Measurements from ENCODE around the gene KRTAP2-3.
"Not testable (repeated sequence)": the region's sequence is repeated elsewhere in the genome, so short reads cannot be mapped to it uniquely, and the experiment has no call there.

KRTAP2-3 gene

DNA sequence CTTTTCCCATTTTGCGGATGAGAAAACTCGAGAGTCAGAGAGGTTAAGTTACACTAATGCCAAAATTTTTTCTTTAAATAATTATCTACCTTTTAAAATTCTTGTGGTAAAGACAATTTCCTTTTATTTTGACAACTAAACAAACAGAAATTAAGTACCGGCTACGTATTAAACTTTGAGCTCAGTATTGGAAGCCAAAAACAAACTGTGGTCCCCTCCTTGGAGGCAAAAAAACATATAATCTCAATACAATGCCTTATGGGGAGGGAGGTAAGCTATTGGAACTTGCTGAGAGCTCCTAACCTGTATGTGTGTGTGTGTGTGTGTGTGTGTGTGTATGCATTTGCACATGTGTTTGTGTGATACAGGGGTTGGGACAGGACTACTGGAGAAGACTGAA, 3.5 kb upstream of the KRTAP2-3 start:
- Histone ChIP-seq H3K9ac (ENCODE audit: low read length) (no peak overlapping the region), H3K4me1 (ENCODE audit: insufficient read depth, low read length, severe bottlenecking) (no peaks in the 10 kb centered on the region), H3K27me3 (ENCODE audit: insufficient read depth, low read length) (no peaks in the 10 kb centered on the region), H3K4me3 (ENCODE audit: low read depth, low read length, poor library complexity, severe bottlenecking) (no peak overlapping the region), H3F3A (ENCODE audit: insufficient read depth, low read length) (no peaks in the 10 kb centered on the region), H3K27ac (ENCODE audit: low read depth, low read length, poor library complexity, severe bottlenecking) (no peak overlapping the region), H2AFZ (ENCODE audit: low read length) (no peak overlapping the region), H3K79me2 (ENCODE audit: insufficient read depth, low read length) (no peaks in the 10 kb centered on the region), H3K9me3 (ENCODE audit: low read length) (no peaks in the 10 kb centered on the region), H3K9me2 (ENCODE audit: low read depth, low read length) (no peaks in the 10 kb centered on the region), H3K36me3 (ENCODE audit: insufficient read depth, low read length) (no peaks in the 10 kb centered on the region), H4K20me1 (ENCODE audit: insufficient read depth, low read length) (no peaks in the 10 kb centered on the region), H3K4me2 (ENCODE audit: low read length) (no peak overlapping the region)
- TF ChIP-seq, protein P1, sequence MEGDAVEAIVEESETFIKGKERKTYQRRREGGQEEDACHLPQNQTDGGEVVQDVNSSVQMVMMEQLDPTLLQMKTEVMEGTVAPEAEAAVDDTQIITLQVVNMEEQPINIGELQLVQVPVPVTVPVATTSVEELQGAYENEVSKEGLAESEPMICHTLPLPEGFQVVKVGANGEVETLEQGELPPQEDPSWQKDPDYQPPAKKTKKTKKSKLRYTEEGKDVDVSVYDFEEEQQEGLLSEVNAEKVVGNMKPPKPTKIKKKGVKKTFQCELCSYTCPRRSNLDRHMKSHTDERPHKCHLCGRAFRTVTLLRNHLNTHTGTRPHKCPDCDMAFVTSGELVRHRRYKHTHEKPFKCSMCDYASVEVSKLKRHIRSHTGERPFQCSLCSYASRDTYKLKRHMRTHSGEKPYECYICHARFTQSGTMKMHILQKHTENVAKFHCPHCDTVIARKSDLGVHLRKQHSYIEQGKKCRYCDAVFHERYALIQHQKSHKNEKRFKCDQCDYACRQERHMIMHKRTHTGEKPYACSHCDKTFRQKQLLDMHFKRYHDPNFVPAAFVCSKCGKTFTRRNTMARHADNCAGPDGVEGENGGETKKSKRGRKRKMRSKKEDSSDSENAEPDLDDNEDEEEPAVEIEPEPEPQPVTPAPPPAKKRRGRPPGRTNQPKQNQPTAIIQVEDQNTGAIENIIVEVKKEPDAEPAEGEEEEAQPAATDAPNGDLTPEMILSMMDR (IDR thresholded peaks at IDR 0.05; ENCODE audit: low read length) = no peak
- no peak for TF ChIP-seq EZH2 (IDR thresholded peaks at IDR 0.05; ENCODE audit: borderline replicate concordance, low read length)

DNA sequence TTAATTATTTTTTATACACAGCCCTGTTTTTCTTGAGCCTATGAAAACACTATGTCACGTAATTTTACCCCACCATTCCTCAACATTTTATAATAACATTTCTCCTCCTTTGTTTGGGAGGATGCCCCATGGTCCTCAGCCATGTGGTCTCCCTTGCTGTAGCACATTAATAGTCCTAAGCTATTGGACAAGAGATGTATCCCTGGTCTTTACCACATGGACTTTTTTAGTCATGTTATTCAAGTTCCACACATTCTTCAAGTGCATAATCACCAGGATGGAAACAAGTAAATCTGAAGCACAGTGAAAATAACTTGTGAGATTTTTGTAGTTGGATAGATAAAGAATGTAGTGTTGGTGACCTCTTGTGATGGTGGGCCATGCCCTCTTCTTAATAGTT, 2.0 kb upstream of the KRTAP2-3 start:
- no peak overlapping the region for H3K27ac ChIP-seq (ENCODE audit: low read depth, low read length, poor library complexity, severe bottlenecking)
- no peak overlapping the region for H2AFZ ChIP-seq (ENCODE audit: low read length)
- no peaks in the 10 kb centered on the region for H3K4me1 ChIP-seq (ENCODE audit: insufficient read depth, low read length, severe bottlenecking)
- no peak overlapping the region for H3K9ac ChIP-seq (ENCODE audit: low read length)
- no peaks in the 10 kb centered on the region for H3K27me3 ChIP-seq (ENCODE audit: insufficient read depth, low read length)
- no peak overlapping the region for H3K4me3 ChIP-seq (ENCODE audit: low read depth, low read length, poor library complexity, severe bottlenecking)
- H4K20me1 ChIP-seq (ENCODE audit: insufficient read depth, low read length) = no peaks in the 10 kb centered on the region
- H3K36me3 ChIP-seq (ENCODE audit: insufficient read depth, low read length) = no peaks in the 10 kb centered on the region
- no peak overlapping the region for H3K4me2 ChIP-seq (ENCODE audit: low read length)
- H3K9me2 ChIP-seq (ENCODE audit: low read depth, low read length) = no peaks in the 10 kb centered on the region
- no peaks in the 10 kb centered on the region for H3K9me3 ChIP-seq (ENCODE audit: low read length)
- no peak for TF ChIP-seq EZH2 (IDR thresholded peaks at IDR 0.05; ENCODE audit: borderline replicate concordance, low read length)
- TF ChIP-seq, protein P1 (IDR thresholded peaks at IDR 0.05; ENCODE audit: low read length) = no peak
- H3K79me2 ChIP-seq (ENCODE audit: insufficient read depth, low read length) = no peaks in the 10 kb centered on the region
- H3F3A ChIP-seq (ENCODE audit: insufficient read depth, low read length) = no peaks in the 10 kb centered on the region

DNA sequence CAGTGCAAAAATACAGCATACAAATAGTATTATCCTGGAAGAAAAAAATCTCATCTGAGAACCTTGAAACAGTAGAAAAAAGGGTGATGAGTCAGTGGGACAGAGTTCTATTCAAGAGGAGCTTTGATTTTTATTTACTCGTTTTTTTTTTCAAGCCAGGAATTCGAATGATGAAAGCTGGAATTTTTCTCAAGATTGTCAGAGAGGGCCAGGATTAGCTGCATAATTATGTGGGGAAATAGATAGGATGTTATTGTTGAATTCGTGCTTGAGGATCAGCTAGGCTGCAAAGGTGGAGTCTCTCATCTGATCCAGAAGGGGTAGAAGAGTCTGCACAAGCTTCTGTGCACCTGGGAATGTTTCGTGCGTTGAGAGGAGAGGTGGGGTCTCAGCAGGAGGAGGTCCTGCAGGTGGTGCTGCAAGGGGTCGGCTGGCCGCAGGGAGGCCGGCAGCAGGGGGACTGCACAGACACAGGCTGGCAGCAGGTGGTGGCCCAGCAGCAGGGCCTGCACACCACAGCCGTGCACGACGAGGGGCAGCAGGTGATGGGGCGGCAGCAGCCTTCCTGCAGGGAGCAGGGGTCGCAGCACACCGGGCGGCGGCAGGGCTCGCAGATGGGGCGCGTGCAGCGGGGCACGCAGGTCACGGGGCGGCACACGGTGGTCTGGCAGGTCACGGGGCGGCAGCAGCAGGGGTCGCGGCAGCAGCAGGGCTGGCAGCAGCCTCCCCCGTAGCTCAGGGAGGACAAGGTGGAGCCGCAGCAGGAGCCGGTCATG, 450 bp downstream of the KRTAP2-3 start:
- H3K36me3 ChIP-seq (ENCODE audit: insufficient read depth, low read length); H3K4me2 ChIP-seq (ENCODE audit: low read length); H3K9me3 ChIP-seq (ENCODE audit: low read length); H3K4me3 ChIP-seq (ENCODE audit: low read depth, low read length, poor library complexity, severe bottlenecking); H3K79me2 ChIP-seq (ENCODE audit: insufficient read depth, low read length); H4K20me1 ChIP-seq (ENCODE audit: insufficient read depth, low read length); H3F3A ChIP-seq (ENCODE audit: insufficient read depth, low read length); H3K9me2 ChIP-seq (ENCODE audit: low read depth, low read length); H3K27me3 ChIP-seq (ENCODE audit: insufficient read depth, low read length); H3K9ac ChIP-seq (ENCODE audit: low read length); H2AFZ ChIP-seq (ENCODE audit: low read length); H3K4me1 ChIP-seq (ENCODE audit: insufficient read depth, low read length, severe bottlenecking); H3K27ac ChIP-seq (ENCODE audit: low read depth, low read length, poor library complexity, severe bottlenecking): not testable (repeated sequence)

DNA sequence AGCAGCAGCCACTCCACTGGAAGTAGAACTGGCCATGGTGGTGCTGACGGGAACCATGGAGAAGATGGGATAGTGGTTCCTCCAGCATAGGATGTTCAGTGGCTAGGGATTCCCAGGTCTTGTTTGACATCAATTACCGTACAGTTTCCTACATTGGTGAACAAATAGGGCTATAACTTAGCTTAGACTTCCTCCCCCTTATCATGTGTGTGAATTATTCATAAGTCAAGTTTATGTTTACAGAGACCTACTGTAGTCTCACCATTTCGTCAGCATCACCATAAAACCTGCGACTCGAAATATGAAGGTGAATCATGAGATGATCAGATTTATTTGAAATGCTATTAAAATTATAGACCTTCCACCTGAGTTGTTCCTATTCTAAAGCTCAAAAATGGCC, 1.2 kb downstream of the KRTAP2-3 start:
- H3K9me3 ChIP-seq (ENCODE audit: low read length) = no peaks in the 10 kb centered on the region
- H3K4me2 ChIP-seq (ENCODE audit: low read length) = no peak overlapping the region
- no peaks in the 10 kb centered on the region for H3K4me1 ChIP-seq (ENCODE audit: insufficient read depth, low read length, severe bottlenecking)
- H2AFZ ChIP-seq (ENCODE audit: low read length) = no peak overlapping the region
- TF ChIP-seq, protein P1 (IDR thresholded peaks at IDR 0.05; ENCODE audit: low read length) = no peak
- no peak for TF ChIP-seq EZH2 (IDR thresholded peaks at IDR 0.05; ENCODE audit: borderline replicate concordance, low read length)
- H3K9ac ChIP-seq (ENCODE audit: low read length) = no peak overlapping the region
- no peak overlapping the region for H3K4me3 ChIP-seq (ENCODE audit: low read depth, low read length, poor library complexity, severe bottlenecking)
- H3K9me2 ChIP-seq (ENCODE audit: low read depth, low read length) = no peaks in the 10 kb centered on the region
- H3K27ac ChIP-seq (ENCODE audit: low read depth, low read length, poor library complexity, severe bottlenecking) = no peak overlapping the region
- no peaks in the 10 kb centered on the region for H3F3A ChIP-seq (ENCODE audit: insufficient read depth, low read length)
- 0 out of 2 replicates have a peak, but pooled peaks cover 3% of the 10 kb centered on the region for H3K27me3 ChIP-seq (ENCODE audit: insufficient read depth, low read length)
- H3K36me3 ChIP-seq (ENCODE audit: insufficient read depth, low read length) = no peaks in the 10 kb centered on the region
- no peaks in the 10 kb centered on the region for H4K20me1 ChIP-seq (ENCODE audit: insufficient read depth, low read length)
- no peaks in the 10 kb centered on the region for H3K79me2 ChIP-seq (ENCODE audit: insufficient read depth, low read length)
